ENCODE measurements around the gene SEPTIN12. TPM values are rescaled to one million over a fixed set of nuclear protein-coding genes. Genes with fewer than 3 reads are reported as not detected.

SEPTIN12 gene
- polyA plus RNA-seq, 3 donors, result not detected

GRCh38 chr16:4765511-4766474 lies 22.4 kb downstream of the SEPTIN12 start:
- no peaks in the 10 kb centered on the region for H3K27me3 ChIP-seq (ENCODE audit: control insufficient read depth in 2 of 2, insufficient read depth in 2 of 2, low read length in 2 of 2)
- H3K36me3 Mint-ChIP-seq, result peaks cover 24 to 44% of the 10 kb centered on the region in 2 donors
- no peak for TF ChIP-seq CTCF (IDR thresholded peaks at IDR 0.05)
- H3K9me3 ChIP-seq (replicated peaks in 1 of 2; ENCODE audit: control insufficient read depth in 1 of 2, insufficient read depth in 1 of 2, low read length in 2 of 2), result no peaks in the 10 kb centered on the region
- H3K36me3 ChIP-seq (replicated peaks in 1 of 2; ENCODE audit: control insufficient read depth in 1 of 2, insufficient read depth in 2 of 2, low read length in 2 of 2), result peaks cover 21 to 31% of the 10 kb centered on the region in 2 donors
- H3K9ac ChIP-seq (ENCODE audit: insufficient read depth, low read length, poor library complexity, severe bottlenecking), result peak overlapping the region; percentile 83
- H3K4me3 Mint-ChIP-seq, result peak overlapping the region; percentile 74 to 82
- peak overlapping the region in 1 of 2 donors; percentile 76 for H3K27ac ChIP-seq (ENCODE audit: low read depth in 1 of 2, low read length in 2 of 2)
- H4K20me1 ChIP-seq (ENCODE audit: insufficient read depth, low read length), result no peaks in the 10 kb centered on the region
- intact Hi-C loops (cut with micrococcal nuclease), result loop anchor here (2.0 to 5.0 kb wide), 2 partner anchors 31 to 37 kb away; partner anchors contain the start of genes ANKS3 (in 1 of the 2), DNAAF8 (in 1 of the 2) and ROGDI (in 1 of the 2)
- peaks cover 25 to 36% of the 10 kb centered on the region in 2 donors for H3K4me1 ChIP-seq (ENCODE audit: control insufficient read depth in 1 of 2, insufficient read depth in 2 of 2, low read length in 2 of 2)
- 85% methylated on average over 18 of the region's 26 CpGs for WGBS (ENCODE audit: insufficient coverage)
- H3K9me3 Mint-ChIP-seq, result no peaks in the 10 kb centered on the region
- H3K27me3 Mint-ChIP-seq (ENCODE audit: low read depth in 3 of 3), result peaks cover 0 to 3% (median 1%) of the 10 kb centered on the region in 3 donors
- peak overlapping the region; percentile 95 for H2AFZ ChIP-seq (ENCODE audit: insufficient read depth, low read depth, low read length, poor library complexity, severe bottlenecking)
- peak overlapping the region in 6 of 7 donors; percentile 31 to 79 (median 65) for H3K27ac Mint-ChIP-seq
- H3K4me2 ChIP-seq (replicated peaks; ENCODE audit: extremely low read depth, low read length, poor library complexity, severe bottlenecking), result peak overlapping the region; percentile 87
- DNase-seq, result no peak
- peaks cover 16% of the 10 kb centered on the region for H3K79me2 ChIP-seq (ENCODE audit: insufficient read depth, low read length)
- peaks cover 35% of the 10 kb centered on the region for H3K4me1 Mint-ChIP-seq
- H3K4me3 ChIP-seq (replicated peaks in 1 of 3; ENCODE audit: low read depth in 2 of 3, low read length in 3 of 3), result peak overlapping the region in 2 of 3 experiments; percentile 73 to 93

GRCh38 chr16:4763791-4764190 lies 24.4 kb downstream of the SEPTIN12 start:
- H3K36me3 Mint-ChIP-seq, result peaks cover 42 to 64% of the 10 kb centered on the region in 2 donors
- H3K9me3 ChIP-seq (replicated peaks in 1 of 2; ENCODE audit: control insufficient read depth in 1 of 2, insufficient read depth in 1 of 2, low read length in 2 of 2), result no peaks in the 10 kb centered on the region
- peak overlapping the region in 1 of 7 donors; percentile 9 for H3K27ac Mint-ChIP-seq
- no peak for TF ChIP-seq CTCF (IDR thresholded peaks at IDR 0.05)
- H3K9ac ChIP-seq (ENCODE audit: insufficient read depth, low read length, poor library complexity, severe bottlenecking), result no peak overlapping the region
- no peak overlapping the region for H3K27ac ChIP-seq (ENCODE audit: low read depth in 1 of 2, low read length in 2 of 2)
- peaks cover 38 to 51% of the 10 kb centered on the region in 2 donors for H3K36me3 ChIP-seq (replicated peaks in 1 of 2; ENCODE audit: control insufficient read depth in 1 of 2, insufficient read depth in 2 of 2, low read length in 2 of 2)
- H3K4me1 ChIP-seq (ENCODE audit: control insufficient read depth in 1 of 2, insufficient read depth in 2 of 2, low read length in 2 of 2), result peaks cover 20 to 32% of the 10 kb centered on the region in 2 donors
- H3K27me3 Mint-ChIP-seq (ENCODE audit: low read depth in 3 of 3), result peaks cover 0 to 1% (median 1%) of the 10 kb centered on the region in 3 donors
- no peak for DNase-seq
- H4K20me1 ChIP-seq (ENCODE audit: insufficient read depth, low read length), result no peaks in the 10 kb centered on the region
- intact Hi-C loops (cut with micrococcal nuclease), result no loop called here
- H3K27me3 ChIP-seq (ENCODE audit: control insufficient read depth in 2 of 2, insufficient read depth in 2 of 2, low read length in 2 of 2), result no peaks in the 10 kb centered on the region
- H3K9me3 Mint-ChIP-seq, result no peaks in the 10 kb centered on the region
- peaks cover 16% of the 10 kb centered on the region for H3K79me2 ChIP-seq (ENCODE audit: insufficient read depth, low read length)
- H3K4me3 Mint-ChIP-seq, result no peak overlapping the region
- peaks cover 30% of the 10 kb centered on the region for H3K4me1 Mint-ChIP-seq
- H2AFZ ChIP-seq (ENCODE audit: insufficient read depth, low read depth, low read length, poor library complexity, severe bottlenecking), result no peak overlapping the region
- no peak overlapping the region for H3K4me2 ChIP-seq (replicated peaks; ENCODE audit: extremely low read depth, low read length, poor library complexity, severe bottlenecking)
- whole genome bisulfite sequencing (ENCODE audit: insufficient coverage), result 93% methylated on average over 5 of the region's 7 CpGs
- no peak overlapping the region for H3K4me3 ChIP-seq (replicated peaks in 1 of 3; ENCODE audit: low read depth in 2 of 3, low read length in 3 of 3)
